Stimulated activated CD4-positive, alpha-beta T cell treated with anti-CD3 and anti-CD28 coated beads, Interleukin-1b, Interleukin-23, amount 100 ng/mL, for 4 hours (primary cell): ENCODE data around the gene CGB5.
"Not testable (repeated sequence)": the region's sequence is repeated elsewhere in the genome, so short reads cannot be mapped to it uniquely, and the experiment has no call there.

Source experiments
- DNase-seq, 2 donors: peaks; one replicate each; pipeline ENCODE4 v3.0.0-alpha.2; 2020; ENCODE audit warnings: low read depth in 2 of 2

Gene CGB5

DNA sequence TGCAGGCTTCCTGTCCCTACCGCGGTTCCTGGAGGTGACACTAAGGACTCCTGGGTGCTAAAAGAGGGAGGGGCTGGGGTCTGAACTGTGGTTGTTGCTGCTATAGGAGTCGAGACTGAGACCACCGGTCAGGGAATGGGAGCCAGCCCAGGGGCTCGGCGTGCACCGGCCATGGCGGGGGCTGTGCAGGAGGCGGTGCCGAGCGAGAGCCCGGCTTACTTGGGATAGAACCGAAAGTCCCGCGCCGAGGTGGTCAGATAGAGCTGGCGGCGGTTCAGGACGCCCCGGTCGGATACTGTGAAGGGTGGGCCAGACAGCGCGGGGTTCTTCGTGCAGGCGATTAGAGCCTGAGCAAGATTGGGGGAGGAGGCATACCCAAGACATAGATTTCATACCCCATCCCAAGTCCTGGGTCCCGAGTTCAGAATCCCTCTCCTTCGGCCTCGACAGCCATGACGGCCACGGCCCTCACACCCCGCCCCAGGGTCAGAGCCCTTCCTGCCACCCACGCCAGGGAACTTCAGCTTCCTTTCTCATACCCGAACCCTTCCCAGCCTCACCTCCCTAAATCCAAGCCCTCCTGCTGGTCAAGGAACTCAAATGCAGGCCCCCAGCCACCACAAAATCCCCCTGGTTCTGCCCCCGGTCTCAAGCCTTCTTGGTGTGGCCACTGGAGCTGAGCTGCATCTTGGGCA, 13.4 kb downstream of the CGB5 start:
- DNase-seq, result not testable (repeated sequence)

DNA sequence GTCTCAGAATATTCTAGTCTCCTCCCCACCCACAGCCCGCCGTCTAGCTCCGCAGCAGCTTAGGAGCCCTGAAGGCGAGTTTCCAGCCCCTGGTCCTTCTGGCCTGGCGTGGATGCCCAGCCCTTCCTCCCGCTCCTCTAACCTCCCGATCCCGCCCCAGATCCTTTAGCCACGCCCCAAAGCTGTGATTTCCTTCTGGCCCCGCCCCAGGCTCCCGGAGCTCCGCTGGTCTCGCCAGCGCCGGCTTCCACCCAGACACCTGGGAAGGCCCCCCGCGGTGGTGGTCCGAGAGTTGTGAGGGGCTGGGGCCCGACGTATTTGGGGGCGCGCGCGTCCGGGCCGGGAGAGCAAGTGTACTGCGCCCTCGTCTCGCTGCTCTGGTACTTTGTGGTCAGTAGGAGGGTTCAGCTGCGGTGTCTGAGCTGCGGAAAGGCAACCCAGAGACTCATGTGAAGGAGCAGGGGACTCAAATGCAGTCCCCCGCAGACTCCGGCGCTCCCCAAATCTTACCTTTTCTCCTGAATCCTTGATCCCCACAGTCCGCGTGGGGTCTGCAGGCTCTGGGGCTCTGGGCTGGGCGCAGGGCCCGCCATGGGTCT, 14.1 kb downstream of the CGB5 start, which contains the start of gene CGB7:
Gene CGB7 (minus strand): TSS at position 114 of the 599 bp plus-strand sequence. CDS start 2,374 bp downstream, outside the sequence.
- DNase-seq, result peak in 1 of 2 donors; percentile 33

DNA sequence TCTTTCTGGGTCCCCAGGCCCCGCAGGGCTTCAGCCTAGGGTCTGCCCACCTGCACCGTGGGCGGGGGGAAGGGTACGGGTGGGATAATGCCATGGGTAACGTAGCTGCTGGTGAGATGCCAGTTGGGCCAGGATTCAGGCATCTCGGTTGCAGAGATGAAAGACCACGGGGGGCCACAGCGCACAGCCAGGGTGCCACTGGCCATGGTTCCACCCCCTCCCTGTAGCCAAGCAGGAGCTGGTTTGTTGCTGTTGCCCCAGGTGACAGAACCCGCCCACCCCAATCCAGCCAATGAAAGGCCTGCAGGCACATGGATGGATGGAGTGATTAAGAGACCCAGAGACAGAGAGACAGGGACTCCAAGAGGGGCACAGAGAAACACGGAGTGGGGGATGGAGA, 14.9 kb downstream of the CGB5 start:
- DNase-seq, result no peak

DNA sequence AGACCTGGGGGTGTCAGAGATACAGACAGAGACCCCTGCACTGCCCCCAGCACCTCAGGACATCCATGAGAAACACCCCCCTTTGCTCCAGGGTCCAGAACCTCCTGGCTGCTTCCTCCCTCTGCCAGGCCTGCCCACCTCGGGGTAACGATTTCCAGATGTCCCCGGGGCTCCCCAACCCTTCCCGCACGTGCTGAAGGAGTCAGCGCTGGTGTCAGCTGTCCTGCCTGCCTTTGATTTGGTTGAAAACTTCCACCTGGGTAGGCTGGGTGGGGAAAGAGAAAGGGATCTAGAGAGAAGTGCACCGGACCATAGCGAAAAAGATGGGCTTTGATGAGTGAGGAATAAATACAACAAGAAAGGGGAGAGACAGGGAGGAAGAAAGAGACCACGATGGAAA, 15.4 kb downstream of the CGB5 start:
- DNase-seq, result no peak

DNA sequence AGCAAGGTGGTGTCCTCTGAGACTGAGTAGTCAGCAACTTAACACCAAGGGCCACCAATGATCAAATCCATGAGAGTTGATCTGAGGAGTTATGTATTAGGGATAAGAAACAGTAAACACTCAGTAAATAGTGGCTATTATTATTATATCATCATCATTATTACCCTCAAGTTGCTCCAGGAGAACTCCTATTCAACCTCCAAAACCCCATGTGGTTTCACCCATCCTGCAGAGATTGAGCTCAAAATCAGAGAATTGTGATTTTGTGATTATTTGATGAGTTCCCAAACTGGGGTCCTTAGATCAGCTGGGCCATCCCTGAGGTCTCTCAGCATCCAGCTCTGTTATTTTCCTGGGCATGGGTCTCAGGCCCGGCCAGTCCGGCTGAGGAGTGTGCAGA, 17.4 kb downstream of the CGB5 start:
- DNase-seq, result no peak

DNA sequence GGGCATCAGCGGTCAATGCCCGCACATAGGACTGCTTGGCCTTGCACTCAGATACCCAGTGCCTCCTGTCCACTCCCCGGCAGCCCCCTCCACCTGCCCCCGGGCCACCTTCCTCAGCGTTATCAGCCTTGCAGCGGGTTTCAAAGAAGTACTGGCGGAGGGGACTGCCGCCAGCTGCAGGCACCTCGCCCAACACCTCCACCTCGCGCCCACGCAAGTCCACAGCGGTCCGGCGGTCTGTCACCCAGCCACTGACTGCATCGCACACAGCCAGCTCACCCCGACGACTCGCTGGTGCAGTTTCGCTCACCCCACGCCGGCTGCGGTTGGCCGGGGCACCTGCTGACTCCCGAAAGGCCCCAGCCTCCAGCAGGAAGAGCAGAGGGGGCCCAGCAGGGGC, 17.8 kb downstream of the CGB5 start:
- no peak for DNase-seq

DNA sequence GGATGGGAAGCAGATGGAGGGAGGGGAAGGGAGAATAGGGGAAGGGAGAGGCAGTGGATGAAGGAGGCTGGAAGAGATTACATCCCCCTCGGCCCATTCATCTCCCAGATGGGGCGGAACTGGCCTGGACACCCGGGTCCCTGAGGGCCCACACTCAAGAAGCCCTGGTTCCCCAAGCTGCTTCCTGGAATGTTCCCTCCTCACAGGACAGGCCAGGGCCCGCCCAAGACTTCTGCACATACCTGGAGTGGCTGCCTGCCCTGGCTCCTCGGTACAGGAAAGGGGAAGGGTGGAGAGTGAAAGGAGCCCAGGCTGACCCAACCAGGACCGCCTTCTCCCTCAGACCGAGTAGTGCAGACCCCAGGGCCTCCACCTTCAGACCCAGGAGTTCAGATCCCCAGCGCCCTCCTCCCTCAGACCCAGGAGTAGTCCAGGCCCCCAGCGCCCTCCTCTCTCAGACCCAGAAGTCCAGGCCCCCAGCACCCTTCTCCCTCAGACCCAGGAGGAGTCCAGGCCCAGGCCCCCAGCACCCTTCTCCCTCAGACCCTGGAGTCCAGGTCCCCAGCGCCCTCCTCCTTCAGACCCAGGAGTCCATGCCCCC, 20.5 kb downstream of the CGB5 start:
- DNase-seq, result no peak

DNA sequence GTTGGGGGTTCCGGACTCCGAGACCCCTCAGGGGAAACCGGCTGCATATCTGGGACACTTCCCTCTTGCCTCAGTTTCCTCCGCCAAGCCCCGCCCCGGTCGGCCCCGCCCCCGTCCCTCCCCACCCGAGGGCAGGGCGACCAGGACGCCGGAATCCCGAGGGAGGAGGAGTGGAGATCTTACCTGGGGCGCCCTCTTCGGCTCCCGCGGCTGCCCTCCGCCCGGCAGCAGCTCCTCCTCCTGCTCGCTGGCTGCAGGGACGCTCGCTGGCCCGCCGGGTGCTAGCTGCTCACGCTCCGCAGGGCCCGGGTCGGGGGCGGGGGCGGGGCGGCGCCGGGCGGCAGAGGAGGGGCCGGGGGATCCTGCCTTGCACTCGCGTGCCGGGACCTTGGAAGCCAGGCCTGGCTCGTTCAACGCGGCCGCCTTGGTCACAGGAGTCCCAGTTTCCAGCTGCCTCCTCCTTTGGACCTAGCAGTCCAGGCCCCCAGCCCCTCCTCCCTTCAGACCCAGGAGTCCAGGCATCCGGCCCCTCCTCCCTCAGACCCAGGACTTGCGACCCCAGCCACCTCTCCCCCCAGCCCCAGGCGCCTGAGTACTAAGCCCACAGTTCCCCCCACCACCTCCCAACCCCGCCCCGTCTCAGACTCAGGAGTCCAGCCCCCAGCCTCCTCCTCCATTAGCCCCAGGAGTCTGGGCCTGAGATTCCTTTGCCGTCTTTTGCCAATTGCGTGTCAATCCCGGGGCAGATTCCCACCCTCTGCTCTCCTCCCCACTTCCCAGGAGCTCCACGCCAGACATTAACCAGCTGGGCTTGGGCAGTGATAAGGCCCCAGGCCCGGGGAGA, 21.3 kb downstream of the CGB5 start, which contains the start of gene NTF4:
Gene NTF4 (minus strand): TSS at position 51 of the 844 bp plus-strand sequence. CDS start 2,821 bp downstream, outside the sequence.
- no peak for DNase-seq

DNA sequence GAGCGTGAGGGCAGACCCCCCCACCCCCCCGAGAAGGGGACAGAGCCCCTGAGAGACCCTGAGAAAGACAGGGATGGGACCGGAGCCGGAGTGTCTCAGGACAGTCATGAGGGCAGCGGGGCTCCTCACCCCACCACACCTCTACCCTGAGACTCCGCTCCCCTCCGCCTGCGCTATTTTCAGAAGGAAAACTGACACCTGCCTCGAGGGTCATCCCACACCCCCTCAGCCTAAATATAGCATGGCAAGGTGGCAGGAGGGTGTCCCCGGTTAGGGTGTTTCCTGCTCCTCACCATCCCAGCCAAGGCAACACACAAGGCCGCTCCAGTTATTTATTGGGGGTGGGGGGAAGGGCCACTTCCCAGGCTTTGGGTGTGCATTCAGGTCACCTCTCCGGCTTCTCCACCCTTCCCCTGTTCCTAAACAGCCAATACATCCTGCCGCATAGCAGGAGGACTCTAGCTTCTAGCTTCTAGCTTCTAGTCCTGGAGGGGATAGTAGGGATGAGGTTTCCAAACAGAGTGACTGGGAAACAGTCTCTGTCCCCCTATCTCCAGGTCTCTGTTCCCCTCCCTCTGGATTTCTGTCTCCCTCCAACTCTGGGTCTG, 22.4 kb downstream of the CGB5 start:
- DNase-seq, result no peak

DNA sequence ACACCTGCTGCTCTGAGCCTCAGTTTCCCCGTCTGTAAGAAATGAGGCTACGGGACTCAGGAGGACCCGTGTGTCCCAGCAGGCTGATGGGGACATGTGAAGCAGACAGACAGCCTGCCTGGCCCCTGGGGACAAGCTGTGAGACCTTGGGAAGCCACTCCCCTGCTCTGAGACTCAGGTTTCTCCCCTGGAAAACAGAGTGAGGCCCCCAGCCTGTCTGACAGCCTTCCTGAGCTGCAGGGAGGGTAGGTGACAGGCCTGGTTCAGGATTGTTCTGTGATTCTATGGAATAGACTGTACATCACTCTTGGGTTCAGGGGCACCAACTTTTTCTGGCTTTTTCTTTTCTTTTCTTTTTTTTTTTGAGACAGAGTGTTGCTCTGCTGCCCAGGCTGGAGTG, 23.9 kb downstream of the CGB5 start:
- DNase-seq, result no peak

DNA sequence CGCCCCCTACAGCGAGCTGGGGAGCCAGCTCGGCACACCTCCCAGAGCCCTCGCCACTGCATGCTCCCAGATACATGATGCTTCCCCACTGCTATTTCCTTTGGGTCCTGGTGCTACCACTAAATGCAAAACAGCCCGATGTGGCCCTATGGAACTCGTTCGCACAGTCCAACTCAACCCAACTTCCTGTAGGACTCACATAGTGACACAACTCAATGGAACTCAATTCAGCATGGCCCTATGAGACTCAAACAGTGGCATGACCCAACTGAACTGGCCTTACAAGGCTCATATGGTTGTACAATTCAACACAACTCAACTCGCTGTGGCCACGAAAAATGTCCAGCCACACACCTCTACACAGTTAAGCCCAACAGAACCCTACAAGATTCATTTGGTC, 25.4 kb downstream of the CGB5 start:
- no peak for DNase-seq

DNA sequence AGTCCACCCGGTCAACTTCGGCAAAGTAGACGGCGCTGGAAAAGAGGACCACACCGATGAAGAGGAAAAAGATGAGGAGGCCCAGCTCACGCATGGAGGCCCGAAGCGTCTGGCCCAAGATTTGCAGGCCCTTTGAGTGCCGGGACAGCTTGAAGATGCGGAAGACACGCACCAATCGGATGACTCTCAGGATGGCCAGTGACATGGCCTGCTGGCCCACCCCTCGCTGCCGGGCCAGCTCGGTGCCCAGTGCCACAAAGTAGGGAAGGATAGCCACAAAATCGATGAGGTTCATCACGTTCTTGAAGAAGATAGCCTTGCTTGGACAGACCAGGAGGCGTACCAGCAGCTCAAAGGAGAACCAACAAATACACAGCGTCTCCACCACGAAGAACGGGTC, 26.8 kb downstream of the CGB5 start:
- no peak for DNase-seq

DNA sequence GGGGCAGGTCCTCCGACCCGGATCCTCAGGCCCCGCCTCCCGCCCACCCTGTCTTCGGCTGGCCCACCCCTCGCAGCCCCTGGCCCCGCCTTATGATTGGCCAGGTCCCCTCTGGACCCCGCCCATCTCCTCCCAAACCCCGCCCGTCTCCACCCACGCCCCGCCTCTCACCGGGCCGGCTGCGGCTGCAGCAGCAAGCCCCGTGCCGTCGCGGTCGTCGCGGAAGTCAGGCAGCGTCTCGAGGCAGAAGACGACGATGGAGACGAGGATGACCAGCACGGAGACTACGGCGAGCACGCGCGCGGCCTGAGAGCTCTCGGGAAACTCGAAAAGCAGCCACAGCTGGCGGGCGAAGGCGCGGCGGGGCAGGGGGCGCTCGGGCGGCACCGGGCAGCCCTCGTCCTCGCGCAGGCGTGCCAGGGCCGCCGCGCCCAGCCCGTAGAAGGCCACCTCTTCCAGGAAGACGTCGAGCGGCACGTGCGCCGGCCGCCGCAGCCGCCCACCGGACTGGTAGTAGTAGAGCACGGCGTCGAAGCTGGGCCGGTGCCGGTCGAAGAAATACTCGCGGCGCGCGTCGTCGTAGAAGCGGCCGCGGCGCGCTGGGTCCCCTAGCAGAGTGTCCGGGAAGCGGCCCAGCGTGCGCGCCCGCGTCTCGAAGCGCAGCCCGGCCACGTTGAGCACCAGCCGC, 28.4 kb downstream of the CGB5 start:
- DNase-seq, result peak in 1 of 2 donors; percentile 22

DNA sequence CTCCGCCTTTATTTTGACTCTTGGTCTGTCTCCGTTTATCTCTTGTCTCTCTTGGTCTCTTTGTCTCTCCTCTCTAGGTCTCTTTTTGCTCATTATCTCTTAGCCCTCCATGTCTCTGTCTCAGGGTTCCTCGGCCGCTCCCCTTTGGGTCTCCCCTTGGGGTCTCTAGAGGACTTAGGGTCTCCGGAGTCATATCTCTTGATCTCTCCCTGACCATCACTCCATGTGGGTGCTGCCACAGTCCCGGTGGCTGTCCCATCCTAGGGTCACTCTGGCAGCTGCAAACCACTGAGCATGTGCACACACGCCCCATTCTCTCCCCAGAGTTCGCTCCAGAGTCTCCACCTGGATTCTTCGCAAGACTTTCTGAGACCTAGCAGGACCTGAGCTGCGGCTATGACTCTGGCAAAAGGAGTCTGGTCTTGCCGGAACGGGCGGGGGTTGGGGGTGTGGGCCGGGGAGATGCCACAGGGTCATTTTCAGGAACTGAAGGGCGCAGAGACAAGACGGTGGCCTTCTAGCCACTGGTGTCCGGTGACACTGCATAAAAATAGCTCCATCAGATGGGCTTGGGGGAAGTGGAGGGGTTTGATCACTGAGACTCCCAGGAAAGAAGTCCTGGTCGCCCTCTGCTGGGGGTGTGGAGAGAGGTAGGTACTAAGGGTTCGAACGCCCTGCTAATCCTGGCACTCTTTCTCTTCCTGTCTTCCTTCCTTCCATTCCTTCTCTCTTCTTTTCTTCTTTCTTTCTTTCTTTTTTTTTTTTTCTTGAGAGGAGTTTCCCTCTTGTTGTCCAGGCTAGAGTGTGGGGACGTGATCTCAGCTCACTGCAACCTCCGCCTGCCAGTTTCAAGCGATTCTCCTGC, 30.1 kb downstream of the CGB5 start:
- no peak for DNase-seq

DNA sequence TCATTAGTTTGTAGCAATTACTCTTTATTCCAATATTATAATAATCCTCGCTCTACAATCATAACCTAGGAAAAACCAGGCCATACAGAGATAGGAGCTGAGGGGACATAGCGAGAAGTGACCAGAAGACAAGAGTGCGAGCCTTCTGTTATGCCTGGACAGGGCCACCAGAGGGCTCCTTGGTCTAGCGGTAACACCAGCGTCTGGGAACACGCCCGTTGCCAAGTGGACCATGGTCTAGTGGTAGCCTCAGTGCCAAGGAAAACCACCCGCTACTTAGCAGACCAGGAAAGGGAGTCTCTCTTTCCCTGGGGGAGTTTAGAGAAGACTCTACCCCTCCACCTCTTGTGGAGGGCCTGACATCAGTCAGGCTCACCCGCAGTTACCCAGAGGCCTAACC, 31.2 kb downstream of the CGB5 start:
- DNase-seq, result not testable (repeated sequence)

DNA sequence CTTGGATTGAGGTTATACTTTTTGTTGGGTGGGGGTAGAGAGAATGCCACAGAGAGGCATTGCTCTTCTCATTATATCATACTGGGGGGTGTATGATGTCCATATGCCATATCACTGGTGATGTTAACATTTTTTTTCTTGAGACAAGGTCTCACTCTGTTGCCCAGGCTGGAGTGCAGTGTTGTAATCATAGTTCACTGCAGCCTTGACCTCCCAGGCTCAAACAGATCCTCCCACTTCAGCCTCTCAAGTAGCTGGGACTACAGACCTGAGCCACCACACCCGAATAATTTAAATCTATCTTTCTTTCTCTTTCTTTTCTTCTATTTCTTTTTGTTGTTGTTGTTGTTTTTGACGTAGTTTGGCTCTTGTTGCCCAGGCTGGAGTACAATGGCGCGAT, 36.7 kb downstream of the CGB5 start:
- DNase-seq, result no peak

DNA sequence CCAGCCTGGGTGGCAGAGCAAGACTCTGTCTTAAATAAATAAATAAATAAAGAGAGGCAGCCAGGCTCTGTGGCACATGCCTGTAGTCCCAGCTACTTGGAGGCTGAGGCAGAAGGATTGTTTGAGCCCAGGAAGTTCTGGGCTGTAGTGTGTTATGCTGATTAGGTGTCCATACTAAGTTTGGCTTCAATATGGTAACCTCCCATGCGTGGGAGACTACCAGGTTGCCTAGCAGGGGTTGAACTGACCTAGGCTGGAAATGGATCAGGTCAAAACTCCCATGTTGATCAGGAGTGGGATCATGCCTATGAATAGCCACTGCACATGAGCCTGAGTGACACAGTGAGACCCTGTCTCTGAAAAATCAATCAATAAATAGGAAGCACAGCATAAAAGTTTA, 37.6 kb downstream of the CGB5 start:
- DNase-seq, result no peak

DNA sequence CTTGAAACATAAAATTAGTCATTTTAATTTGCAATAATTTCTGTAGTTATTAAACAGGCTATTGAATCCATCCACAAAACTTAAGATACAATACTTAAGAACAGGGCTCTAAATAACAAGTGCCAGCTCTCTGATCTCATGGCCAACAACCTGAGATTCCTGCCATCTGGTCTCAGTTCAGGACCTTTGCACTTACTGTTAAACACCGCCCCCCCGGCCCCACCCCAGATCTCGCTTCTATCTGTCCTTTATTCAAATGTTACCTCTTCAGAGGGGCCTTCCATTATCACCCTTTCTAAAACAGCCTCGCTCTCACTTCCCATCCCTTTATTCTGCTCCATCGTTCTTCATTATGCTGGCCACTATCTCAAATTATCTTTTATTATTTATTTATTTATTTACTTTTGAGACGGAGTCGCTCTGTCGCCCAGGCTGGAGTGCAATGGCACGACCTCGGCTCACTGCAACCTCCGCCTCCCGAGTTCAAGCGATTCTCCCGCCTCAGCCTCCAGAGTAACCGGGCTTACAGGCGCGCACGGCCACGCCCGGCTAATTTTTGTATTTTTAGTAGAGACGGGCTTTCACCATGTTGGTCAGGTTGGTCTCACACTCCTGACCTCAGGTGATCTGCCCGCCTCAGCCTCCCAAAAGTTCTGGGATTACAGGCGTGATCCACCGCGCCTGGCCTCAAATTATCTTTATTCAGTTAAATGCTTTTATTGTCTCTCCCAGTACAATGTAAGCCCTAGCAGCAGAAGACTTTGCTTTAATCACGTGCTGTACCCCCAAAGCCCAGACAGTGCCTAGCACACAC, 40.8 kb downstream of the CGB5 start:
- DNase-seq, result no peak
